Dermis microvascular lymphatic vessel endothelial cell (primary cell): Measurements from ENCODE around the gene LUC7L. TPM values are rescaled to one million over a fixed set of nuclear protein-coding genes. Genes with fewer than 3 reads are reported as not detected.
A peak's percentile ranks its signal among the peaks of the same experiment; 100 is the strongest.
"Not testable (repeated sequence)": the region's sequence is repeated elsewhere in the genome, so short reads cannot be mapped to it uniquely, and the experiment has no call there.

Experiments
- DNase-seq, 2 donors: peaks; one replicate each; pipeline versions ENCODE4 v3.0.0 to v3.0.0-alpha.2; 2010; ENCODE audit warnings: low read depth in 2 of 2
- total RNA-seq: library from RNA; depleted of rRNA; stranded (reverse); fragments of >200 nt; gene quantifications from 2 replicates; pipeline ENCODE4 v1.2.1, GENCODE V29; 2014

The LUC7L gene
- total RNA-seq, 1 donor from 2014 or later, result 27.6 TPM

DNA sequence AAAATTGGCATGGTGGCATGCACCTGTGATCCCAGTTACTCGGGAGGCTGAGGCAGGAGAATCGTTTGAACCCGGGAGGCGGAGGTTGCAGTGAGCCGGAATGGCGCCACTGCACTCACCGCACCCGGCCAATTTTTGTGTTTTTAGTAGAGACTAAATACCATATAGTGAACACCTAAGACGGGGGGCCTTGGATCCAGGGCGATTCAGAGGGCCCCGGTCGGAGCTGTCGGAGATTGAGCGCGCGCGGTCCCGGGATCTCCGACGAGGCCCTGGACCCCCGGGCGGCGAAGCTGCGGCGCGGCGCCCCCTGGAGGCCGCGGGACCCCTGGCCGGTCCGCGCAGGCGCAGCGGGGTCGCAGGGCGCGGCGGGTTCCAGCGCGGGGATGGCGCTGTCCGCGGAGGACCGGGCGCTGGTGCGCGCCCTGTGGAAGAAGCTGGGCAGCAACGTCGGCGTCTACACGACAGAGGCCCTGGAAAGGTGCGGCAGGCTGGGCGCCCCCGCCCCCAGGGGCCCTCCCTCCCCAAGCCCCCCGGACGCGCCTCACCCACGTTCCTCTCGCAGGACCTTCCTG lies 49.1 kb downstream of the LUC7L start, which contains the start of gene HBQ1:
Gene HBQ1, plus strand, starts transcription at position 359 of the 575 bp plus-strand sequence. Its CDS starts 28 bp downstream, at position 387.
- peak in 1 of 2 donors; percentile 51 for DNase-seq

DNA sequence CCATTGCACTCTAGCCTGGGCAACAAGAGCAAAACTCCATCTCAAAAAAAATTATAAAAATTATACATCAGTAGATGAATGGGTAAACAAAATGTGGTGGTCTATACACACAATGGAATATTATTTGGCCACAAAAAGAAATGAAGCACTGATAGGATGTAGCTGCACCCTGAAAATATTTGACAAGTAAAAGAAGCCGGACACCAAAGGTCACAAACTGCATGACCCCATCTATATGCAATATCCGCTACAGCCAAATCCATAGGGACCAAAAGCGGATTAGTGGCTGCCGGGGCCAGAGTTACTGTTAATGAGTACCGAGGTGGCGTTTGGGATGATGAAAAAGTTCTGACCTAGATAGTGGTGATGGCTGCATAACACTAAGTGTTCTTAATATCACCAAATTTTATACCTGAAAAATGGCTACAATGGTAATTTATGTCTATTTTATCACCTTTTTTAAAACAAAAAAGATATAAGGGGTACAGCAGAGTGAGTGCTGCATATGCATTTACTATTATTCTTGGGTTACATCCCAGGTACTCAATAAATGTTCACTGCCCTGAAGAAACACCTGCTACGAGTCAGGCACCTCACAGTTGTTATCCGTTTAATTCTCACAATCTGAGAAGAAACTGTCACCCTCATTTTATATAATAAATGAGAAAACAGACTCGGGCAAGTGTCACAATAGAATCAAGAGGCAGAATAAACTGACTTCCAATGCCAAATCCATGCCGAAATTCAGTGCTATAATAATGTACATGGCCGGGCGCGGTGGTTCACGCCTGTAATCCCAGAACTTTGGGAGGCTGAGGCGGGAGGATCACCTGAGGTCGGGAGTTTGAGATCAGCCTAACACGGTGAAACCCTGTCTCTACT lies 49.8 kb downstream of the LUC7L start:
- DNase-seq, result no peak

DNA sequence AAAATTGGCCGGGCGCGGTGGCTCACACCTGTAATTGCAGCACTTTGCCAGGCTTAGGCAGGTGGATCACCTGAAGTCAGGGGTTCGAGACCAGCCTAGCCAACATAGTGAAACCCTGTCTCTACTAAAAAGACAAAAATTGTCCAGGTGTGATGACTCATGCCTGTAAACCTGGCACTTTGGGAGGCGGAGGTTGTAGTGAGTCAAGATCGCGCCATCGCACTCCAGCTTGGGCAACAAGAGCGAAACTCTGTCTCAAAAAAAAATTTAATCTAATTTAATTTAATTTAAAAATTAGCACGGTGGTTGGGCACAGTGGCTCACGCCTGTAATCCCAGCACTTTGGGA lies 50.6 kb downstream of the LUC7L start:
- no peak for DNase-seq

DNA sequence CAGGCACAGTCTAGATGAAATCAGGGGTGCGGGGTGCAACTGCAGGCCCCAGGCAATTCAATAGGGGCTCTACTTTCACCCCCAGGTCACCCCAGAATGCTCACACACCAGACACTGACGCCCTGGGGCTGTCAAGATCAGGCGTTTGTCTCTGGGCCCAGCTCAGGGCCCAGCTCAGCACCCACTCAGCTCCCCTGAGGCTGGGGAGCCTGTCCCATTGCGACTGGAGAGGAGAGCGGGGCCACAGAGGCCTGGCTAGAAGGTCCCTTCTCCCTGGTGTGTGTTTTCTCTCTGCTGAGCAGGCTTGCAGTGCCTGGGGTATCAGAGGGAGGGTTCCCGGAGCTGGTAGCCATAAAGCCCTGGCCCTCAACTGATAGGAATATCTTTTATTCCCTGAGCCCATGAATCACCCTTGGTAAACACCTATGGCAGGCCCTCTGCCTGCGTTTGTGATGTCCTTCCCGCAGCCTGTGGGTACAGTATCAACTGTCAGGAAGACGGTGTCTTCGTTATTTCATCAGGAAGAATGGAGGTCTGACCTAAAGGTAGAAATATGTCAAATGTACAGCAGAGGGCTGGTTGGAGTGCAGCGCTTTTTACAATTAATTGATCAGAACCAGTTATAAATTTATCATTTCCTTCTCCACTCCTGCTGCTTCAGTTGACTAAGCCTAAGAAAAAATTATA lies 51.1 kb downstream of the LUC7L start:
- DNase-seq, result no peak

DNA sequence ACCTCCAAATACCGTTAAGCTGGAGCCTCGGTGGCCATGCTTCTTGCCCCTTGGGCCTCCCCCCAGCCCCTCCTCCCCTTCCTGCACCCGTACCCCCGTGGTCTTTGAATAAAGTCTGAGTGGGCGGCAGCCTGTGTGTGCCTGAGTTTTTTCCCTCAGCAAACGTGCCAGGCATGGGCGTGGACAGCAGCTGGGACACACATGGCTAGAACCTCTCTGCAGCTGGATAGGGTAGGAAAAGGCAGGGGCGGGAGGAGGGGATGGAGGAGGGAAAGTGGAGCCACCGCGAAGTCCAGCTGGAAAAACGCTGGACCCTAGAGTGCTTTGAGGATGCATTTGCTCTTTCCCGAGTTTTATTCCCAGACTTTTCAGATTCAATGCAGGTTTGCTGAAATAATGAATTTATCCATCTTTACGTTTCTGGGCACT lies 51.8 kb downstream of the LUC7L start:
- DNase-seq, result no peak

DNA sequence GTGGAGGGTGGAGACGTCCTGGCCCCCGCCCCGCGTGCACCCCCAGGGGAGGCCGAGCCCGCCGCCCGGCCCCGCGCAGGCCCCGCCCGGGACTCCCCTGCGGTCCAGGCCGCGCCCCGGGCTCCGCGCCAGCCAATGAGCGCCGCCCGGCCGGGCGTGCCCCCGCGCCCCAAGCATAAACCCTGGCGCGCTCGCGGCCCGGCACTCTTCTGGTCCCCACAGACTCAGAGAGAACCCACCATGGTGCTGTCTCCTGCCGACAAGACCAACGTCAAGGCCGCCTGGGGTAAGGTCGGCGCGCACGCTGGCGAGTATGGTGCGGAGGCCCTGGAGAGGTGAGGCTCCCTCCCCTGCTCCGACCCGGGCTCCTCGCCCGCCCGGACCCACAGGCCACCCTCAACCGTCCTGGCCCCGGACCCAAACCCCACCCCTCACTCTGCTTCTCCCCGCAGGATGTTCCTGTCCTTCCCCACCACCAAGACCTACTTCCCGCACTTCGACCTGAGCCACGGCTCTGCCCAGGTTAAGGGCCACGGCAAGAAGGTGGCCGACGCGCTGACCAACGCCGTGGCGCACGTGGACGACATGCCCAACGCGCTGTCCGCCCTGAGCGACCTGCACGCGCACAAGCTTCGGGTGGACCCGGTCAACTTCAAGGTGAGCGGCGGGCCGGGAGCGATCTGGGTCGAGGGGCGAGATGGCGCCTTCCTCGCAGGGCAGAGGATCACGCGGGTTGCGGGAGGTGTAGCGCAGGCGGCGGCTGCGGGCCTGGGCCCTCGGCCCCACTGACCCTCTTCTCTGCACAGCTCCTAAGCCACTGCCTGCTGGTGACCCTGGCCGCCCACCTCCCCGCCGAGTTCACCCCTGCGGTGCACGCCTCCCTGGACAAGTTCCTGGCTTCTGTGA lies 52.5 kb downstream of the LUC7L start, which contains the start of gene HBA1:
Gene HBA1, plus strand, starts transcription at position 204 of the 906 bp plus-strand sequence. Its CDS starts 37 bp downstream, at position 241.
- DNase-seq, result not testable (repeated sequence)

DNA sequence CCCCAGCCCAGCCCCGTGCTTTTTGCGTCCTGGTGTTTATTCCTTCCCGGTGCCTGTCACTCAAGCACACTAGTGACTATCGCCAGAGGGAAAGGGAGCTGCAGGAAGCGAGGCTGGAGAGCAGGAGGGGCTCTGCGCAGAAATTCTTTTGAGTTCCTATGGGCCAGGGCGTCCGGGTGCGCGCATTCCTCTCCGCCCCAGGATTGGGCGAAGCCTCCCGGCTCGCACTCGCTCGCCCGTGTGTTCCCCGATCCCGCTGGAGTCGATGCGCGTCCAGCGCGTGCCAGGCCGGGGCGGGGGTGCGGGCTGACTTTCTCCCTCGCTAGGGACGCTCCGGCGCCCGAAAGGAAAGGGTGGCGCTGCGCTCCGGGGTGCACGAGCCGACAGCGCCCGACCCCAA lies 53.2 kb downstream of the LUC7L start:
- not testable (repeated sequence) for DNase-seq

DNA sequence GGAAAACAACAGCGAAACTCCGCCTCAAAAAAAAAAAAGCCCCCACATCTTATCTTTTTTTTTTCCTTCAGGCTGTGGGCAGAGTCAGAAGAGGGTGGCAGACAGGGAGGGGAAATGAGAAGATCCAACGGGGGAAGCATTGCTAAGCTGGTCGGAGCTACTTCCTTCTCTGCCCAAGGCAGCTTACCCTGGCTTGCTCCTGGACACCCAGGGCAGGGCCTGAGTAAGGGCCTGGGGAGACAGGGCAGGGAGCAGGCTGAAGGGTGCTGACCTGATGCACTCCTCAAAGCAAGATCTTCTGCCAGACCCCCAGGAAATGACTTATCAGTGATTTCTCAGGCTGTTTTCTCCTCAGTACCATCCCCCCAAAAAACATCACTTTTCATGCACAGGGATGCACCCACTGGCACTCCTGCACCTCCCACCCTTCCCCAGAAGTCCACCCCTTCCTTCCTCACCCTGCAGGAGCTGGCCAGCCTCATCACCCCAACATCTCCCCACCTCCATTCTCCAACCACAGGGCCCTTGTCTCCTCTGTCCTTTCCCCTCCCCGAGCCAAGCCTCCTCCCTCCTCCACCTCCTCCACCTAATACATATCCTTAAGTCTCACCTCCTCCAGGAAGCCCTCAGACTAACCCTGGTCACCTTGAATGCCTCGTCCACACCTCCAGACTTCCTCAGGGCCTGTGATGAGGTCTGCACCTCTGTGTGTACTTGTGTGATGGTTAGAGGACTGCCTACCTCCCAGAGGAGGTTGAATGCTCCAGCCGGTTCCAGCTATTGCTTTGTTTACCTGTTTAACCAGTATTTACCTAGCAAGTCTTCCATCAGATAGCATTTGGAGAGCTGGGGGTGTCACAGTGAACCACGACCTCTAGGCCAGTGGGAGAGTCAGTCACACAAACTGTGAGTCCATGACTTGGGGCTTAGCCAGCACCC lies 54.0 kb downstream of the LUC7L start:
- no peak for DNase-seq

DNA sequence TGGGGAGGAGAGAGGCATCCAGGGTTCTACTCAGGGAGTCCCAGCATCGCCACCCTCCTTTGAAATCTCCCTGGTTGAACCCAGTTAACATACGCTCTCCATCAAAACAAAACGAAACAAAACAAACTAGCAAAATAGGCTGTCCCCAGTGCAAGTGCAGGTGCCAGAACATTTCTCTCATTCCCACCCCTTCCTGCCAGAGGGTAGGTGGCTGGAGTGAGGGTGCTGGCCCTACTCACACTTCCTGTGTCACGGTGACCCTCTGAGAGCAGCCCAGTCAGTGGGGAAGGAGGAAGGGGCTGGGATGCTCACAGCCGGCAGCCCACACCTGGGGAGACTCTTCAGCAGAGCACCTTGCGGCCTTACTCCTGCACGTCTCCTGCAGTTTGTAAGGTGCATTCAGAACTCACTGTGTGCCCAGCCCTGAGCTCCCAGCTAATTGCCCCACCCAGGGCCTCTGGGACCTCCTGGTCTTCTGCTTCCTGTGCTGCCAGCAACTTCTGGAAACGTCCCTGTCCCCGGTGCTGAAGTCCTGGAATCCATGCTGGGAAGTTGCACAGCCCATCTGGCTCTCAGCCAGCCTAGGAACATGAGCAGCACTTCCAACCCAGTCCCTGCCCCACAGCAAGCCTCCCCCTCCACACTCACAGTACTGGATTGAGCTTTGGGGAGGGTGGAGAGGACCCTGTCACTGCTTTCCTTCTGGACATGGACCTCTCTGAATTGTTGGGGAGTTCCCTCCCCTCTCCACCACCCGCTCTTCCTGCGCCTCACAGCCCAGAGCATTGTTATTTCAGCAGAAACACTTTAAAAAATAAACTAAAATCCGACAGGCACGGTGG lies 55.1 kb downstream of the LUC7L start:
- peak in 1 of 2 donors; percentile 26 for DNase-seq

DNA sequence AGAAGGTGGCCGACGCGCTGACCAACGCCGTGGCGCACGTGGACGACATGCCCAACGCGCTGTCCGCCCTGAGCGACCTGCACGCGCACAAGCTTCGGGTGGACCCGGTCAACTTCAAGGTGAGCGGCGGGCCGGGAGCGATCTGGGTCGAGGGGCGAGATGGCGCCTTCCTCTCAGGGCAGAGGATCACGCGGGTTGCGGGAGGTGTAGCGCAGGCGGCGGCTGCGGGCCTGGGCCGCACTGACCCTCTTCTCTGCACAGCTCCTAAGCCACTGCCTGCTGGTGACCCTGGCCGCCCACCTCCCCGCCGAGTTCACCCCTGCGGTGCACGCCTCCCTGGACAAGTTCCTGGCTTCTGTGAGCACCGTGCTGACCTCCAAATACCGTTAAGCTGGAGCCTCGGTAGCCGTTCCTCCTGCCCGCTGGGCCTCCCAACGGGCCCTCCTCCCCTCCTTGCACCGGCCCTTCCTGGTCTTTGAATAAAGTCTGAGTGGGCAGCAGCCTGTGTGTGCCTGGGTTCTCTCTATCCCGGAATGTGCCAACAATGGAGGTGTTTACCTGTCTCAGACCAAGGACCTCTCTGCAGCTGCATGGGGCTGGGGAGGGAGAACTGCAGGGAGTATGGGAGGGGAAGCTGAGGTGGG lies 55.9 kb downstream of the LUC7L start:
- DNase-seq, result not testable (repeated sequence)

DNA sequence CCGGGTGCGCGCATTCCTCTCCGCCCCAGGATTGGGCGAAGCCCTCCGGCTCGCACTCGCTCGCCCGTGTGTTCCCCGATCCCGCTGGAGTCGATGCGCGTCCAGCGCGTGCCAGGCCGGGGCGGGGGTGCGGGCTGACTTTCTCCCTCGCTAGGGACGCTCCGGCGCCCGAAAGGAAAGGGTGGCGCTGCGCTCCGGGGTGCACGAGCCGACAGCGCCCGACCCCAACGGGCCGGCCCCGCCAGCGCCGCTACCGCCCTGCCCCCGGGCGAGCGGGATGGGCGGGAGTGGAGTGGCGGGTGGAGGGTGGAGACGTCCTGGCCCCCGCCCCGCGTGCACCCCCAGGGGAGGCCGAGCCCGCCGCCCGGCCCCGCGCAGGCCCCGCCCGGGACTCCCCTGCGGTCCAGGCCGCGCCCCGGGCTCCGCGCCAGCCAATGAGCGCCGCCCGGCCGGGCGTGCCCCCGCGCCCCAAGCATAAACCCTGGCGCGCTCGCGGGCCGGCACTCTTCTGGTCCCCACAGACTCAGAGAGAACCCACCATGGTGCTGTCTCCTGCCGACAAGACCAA lies 56.8 kb downstream of the LUC7L start, which contains the start of gene HBA2:
Gene HBA2, plus strand, starts transcription at position 503 of the 568 bp plus-strand sequence. Its CDS starts 37 bp downstream, at position 540.
- not testable (repeated sequence) for DNase-seq

DNA sequence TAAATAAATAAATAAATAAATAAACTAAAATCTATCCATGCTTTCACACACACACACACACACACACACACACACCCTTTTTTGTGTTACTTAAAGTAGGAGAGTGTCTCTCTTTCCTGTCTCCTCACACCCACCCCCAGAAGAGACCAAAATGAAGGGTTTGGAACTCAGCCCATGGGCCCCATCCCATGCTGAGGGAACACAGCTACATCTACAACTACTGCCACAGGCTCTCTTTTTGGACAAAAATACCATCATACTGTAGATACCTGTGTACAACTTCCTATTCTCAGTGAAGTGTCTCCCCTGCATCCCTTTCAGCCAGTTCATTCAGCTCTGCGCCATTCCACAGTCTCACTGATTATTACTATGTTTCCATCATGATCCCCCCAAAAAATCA lies 58.5 kb downstream of the LUC7L start:
- no peak for DNase-seq

DNA sequence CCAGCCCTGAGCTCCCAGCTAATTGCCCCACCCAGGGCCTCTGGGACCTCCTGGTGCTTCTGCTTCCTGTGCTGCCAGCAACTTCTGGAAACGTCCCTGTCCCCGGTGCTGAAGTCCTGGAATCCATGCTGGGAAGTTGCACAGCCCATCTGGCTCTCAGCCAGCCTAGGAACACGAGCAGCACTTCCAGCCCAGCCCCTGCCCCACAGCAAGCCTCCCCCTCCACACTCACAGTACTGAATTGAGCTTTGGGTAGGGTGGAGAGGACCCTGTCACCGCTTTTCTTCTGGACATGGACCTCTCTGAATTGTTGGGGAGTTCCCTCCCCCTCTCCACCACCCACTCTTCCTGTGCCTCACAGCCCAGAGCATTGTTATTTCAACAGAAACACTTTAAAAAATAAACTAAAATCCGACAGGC lies 59.2 kb downstream of the LUC7L start:
- peak in 1 of 2 donors; percentile 21 for DNase-seq

DNA sequence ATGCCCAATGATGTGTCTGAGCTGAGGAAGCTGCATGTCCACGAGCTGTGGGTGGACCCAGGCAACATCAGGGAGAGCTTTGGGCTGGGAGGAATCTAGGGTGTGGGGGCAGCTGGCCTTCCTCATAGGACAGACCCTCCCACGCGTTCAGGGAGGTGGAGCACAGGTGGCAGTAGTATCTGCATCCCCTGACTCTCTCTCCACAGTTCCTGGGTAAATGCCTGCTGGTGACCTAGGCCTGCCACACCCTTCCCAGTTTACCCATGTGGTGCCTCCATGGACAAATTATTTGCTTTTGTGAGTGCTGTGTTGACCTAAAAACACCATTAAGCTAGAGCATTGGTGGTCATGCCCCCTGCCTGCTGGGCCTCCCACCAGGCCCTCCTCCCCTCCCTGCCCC lies 60.2 kb downstream of the LUC7L start:
- no peak for DNase-seq

DNA sequence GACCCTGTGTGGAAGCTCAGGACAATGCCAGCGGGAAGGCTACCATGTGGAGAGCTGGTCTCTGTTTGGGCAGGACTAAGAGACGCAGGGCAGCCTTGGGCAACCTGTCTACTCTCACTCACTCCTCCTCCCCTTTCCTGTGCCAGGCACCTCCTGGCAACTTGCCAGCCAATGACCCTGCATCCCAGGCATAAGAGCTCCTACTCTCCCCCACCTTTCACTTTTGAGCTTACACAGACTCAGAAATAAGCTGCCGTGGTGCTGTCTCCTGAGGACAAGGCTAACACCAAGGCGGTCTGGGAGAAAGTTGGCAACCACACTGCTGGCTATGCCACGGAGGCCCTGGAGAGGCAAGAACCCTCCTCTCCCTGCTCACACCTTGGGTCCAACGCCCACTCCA lies 60.8 kb downstream of the LUC7L start:
- DNase-seq, result no peak

DNA sequence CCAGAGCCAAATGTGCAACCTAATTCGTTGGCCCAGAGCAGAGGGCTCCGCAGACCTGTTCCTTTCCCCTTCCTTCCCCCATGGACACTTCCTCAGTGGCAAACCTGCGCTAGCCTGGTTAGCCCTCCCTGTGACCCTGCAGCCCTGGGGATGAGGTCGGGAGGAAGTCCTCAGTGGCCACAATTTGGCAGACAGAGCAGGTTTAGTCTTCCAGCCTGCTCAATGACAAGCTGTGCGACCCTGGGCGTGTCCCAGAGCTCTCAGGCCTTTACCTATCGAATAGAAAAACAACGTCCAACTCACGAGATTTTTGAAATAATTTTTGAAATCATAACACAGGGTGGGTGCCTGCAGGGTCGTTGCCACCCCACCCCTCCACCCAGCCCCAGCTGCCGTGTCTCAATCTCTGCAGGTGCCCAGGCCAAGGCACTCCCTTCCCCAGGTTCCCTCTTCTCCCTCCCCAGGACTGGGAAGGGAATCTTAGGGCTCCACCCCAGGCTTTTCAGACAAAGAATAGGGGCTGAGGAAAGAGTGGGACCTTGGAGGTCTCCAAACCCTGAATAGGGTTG lies 62.0 kb downstream of the LUC7L start:
- no peak for DNase-seq

DNA sequence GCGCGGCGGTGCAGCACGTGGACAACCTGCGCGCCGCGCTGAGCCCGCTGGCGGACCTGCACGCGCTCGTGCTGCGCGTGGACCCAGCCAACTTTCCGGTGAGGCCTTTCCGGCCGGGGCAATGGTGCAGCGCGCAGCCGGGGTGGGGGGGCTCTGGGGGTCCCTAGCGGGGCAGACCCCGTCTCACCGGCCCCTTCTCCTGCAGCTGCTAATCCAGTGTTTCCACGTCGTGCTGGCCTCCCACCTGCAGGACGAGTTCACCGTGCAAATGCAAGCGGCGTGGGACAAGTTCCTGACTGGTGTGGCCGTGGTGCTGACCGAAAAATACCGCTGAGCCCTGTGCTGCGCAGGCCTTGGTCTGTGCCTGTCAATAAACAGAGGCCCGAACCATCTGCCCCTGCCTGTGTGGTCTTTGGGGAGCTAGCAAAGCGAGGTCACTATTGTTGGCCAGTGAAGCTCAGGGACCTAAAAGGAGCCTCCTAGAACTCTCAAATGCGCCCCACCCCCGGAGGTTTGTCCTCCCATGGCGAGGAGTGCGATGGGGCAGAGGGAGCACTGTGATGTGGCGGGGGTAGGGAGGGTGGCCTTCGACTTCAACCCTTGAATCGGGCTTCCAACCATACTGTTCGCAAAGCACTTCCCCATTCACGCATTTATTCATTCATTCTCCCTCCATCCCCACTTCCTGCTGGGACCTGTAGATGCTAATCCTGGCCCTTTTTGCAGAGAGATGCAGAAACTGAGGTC lies 62.7 kb downstream of the LUC7L start:
- no peak for DNase-seq
